WTC11 (cell line): ENCODE results near the gene KXD1. TPM values are rescaled to one million over a fixed set of nuclear protein-coding genes. Genes with fewer than 3 reads are reported as not detected.
A peak's percentile ranks its signal among the peaks of the same experiment; 100 is the strongest.
"Not testable (repeated sequence)": the region's sequence is repeated elsewhere in the genome, so short reads cannot be mapped to it uniquely, and the experiment has no call there.

ENCODE experiments used
- ATAC-seq: fragments of 200-7000 bp; cut with Tn5 transposase; 2 replicates; pipeline ENCODE4 v1.10.0; 2021; ENCODE audit warnings: mild to moderate bottlenecking, moderate library complexity
- CTCF ChIA-PET: fragments of 300-600 bp; sonication (Branson Sonifier 250); formaldehyde crosslinking; loops from one replicate; lab custom pipeline; 2021; ENCODE audit warnings: antibody characterized with exemption; lab: Charles Lee
- POLR2A ChIA-PET: fragments of 350-600 bp; sonication (Branson Sonifier 250); formaldehyde crosslinking; loops from one replicate; lab custom pipeline; 2021; ENCODE audit warnings: antibody characterized with exemption; lab: Charles Lee
- DNase-seq: peaks from one replicate; pipeline ENCODE4 v3.0.0; 2021; ENCODE audit warnings: low spot score
- H3K27ac Mint-ChIP-seq: 2 replicates; pipeline ENCODE4 v1.8.0; 2021; ENCODE audit warnings: mixed read lengths
- H3K27me3 Mint-ChIP-seq: 2 replicates; pipeline ENCODE4 v1.8.0; 2021; ENCODE audit warnings: low read depth, mild to moderate bottlenecking, moderate library complexity, mixed read lengths
- H3K36me3 Mint-ChIP-seq: 2 replicates; pipeline ENCODE4 v1.8.0; 2021; ENCODE audit warnings: mixed read lengths
- H3K4me1 Mint-ChIP-seq: 2 replicates; pipeline ENCODE4 v1.8.0; 2022; ENCODE audit warnings: mixed read lengths
- H3K4me3 Mint-ChIP-seq: 2 replicates; pipeline ENCODE4 v1.8.0; 2021; ENCODE audit warnings: mild to moderate bottlenecking, moderate library complexity, mixed read lengths
- H3K9me3 Mint-ChIP-seq: 2 replicates; pipeline ENCODE4 v1.8.0; 2021; ENCODE audit warnings: mixed read lengths
- ATF6 ChIP-seq: sonication (generic); formaldehyde crosslinking; IDR thresholded peaks from 2 replicates; pipeline ENCODE4 v1.8.1; 2023; ENCODE audit warnings: mild to moderate bottlenecking, missing genetic modification reagents
- CDX4 ChIP-seq: fragments of 250-450 bp; sonication (Bioruptor Pico); IDR thresholded peaks from 2 replicates; pipeline ENCODE4 v1.9.0; 2021; ENCODE audit warnings: moderate library complexity, mild to moderate bottlenecking, inconsistent platforms, borderline replicate concordance
- CREM ChIP-seq: sonication (generic); formaldehyde crosslinking; IDR thresholded peaks from 2 replicates; pipeline ENCODE4 v1.8.1; 2022; ENCODE audit warnings: mild to moderate bottlenecking, missing genetic modification reagents, moderate library complexity
- ETV6 ChIP-seq: sonication (generic); formaldehyde crosslinking; IDR thresholded peaks from 2 replicates; pipeline ENCODE4 v1.8.1; 2022; ENCODE audit warnings: mild to moderate bottlenecking, missing genetic modification reagents
- GABPB1 ChIP-seq: sonication (generic); formaldehyde crosslinking; IDR thresholded peaks from 2 replicates; pipeline ENCODE4 v1.8.1; 2023; ENCODE audit warnings: mild to moderate bottlenecking, missing genetic modification reagents
- JAZF1 ChIP-seq: fragments of 250-450 bp; sonication (Bioruptor Pico); IDR thresholded peaks from 2 replicates; pipeline ENCODE4 v1.9.0; 2021; ENCODE audit warnings: moderate library complexity, mild to moderate bottlenecking, inconsistent platforms
- NFATC4 ChIP-seq: fragments of 250-450 bp; sonication (Bioruptor Pico); IDR thresholded peaks from 2 replicates; pipeline ENCODE4 v1.9.0; 2021; ENCODE audit warnings: mild to moderate bottlenecking
- RORB ChIP-seq: fragments of 250-450 bp; sonication (Bioruptor Pico); IDR thresholded peaks from 2 replicates; pipeline ENCODE4 v1.9.0; 2021; ENCODE audit warnings: mild to moderate bottlenecking
- TP53 ChIP-seq: sonication (generic); formaldehyde crosslinking; IDR thresholded peaks from 2 replicates; pipeline ENCODE4 v1.8.1; 2023; ENCODE audit warnings: mild to moderate bottlenecking, missing genetic modification reagents
- ZBTB21 ChIP-seq: sonication (generic); formaldehyde crosslinking; IDR thresholded peaks from 2 replicates; pipeline ENCODE4 v1.8.1; 2023; ENCODE audit warnings: mild to moderate bottlenecking, missing genetic modification reagents, borderline replicate concordance
- ZBTB43 ChIP-seq: sonication (generic); formaldehyde crosslinking; IDR thresholded peaks from 2 replicates; pipeline ENCODE4 v1.8.1; 2023; ENCODE audit warnings: mild to moderate bottlenecking, missing genetic modification reagents
- ZNF121 ChIP-seq: sonication (generic); formaldehyde crosslinking; IDR thresholded peaks from 2 replicates; pipeline ENCODE4 v1.8.0; 2023; ENCODE audit warnings: missing genetic modification reagents
- ZNF263 ChIP-seq: sonication (generic); formaldehyde crosslinking; IDR thresholded peaks from 2 replicates; pipeline ENCODE4 v1.8.1; 2022; ENCODE audit warnings: low read depth, mild to moderate bottlenecking, moderate library complexity, missing genetic modification reagents
- ZNF425 ChIP-seq: fragments of 250-450 bp; sonication (Bioruptor Pico); conservative IDR thresholded peaks from 2 replicates; pipeline ENCODE4 v1.9.0; 2021; ENCODE audit warnings: mild to moderate bottlenecking
- total RNA-seq: library from RNA; stranded (reverse); gene quantifications from 3 replicates; pipeline ENCODE4 v1.2.3, GENCODE V29; 2021
- TF ChIP-seq, protein P1 (sequence below): sonication (generic); formaldehyde crosslinking; IDR thresholded peaks from 2 replicates; pipeline ENCODE4 v1.8.0; 2023; ENCODE audit warnings: missing genetic modification reagents, mild to moderate bottlenecking, borderline replicate concordance
- TF ChIP-seq, protein P2 (sequence below): sonication (generic); formaldehyde crosslinking; IDR thresholded peaks from 2 replicates; pipeline ENCODE4 v1.8.0; 2022; ENCODE audit warnings: missing genetic modification reagents

The KXD1 gene
- total RNA-seq, 1 experiment from 2014 or later: 136 TPM

DNA sequence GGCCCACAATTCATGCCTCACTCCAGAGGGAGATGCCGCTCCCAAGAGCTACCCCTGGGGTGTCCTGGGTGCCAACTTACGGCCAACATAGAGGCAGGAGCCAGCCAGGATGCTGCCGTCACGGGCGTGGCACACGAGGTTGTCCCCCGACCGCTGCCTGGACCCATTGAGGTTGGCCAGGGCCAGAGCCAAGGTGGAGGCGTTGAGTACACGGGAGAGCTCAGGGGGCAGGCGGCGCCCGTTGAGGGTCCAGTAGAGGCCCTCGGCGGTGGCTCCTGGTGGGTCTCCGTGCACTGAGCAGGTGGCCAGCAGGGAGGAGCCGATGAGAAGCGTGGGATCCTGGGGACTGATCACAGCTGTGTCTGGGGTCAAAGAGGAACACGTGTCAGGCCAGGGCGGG is 41.8 kb downstream of the KXD1 start:
- no peaks in the 10 kb centered on the region for H3K9me3 Mint-ChIP-seq
- no peak overlapping the region for H3K27ac Mint-ChIP-seq
- no peak for ATAC-seq
- peaks cover 44% of the 10 kb centered on the region for H3K4me1 Mint-ChIP-seq
- H3K27me3 Mint-ChIP-seq: peaks cover 53% of the 10 kb centered on the region
- CTCF ChIA-PET: interaction anchor here (1.4 kb wide), 1 partner anchor 10 kb away, joined by 3 read pairs; no protein-coding TSS in a partner anchor
- POLR2A ChIA-PET: no interaction called here
- DNase-seq: no peak
- TF ChIP-seq, protein P1, sequence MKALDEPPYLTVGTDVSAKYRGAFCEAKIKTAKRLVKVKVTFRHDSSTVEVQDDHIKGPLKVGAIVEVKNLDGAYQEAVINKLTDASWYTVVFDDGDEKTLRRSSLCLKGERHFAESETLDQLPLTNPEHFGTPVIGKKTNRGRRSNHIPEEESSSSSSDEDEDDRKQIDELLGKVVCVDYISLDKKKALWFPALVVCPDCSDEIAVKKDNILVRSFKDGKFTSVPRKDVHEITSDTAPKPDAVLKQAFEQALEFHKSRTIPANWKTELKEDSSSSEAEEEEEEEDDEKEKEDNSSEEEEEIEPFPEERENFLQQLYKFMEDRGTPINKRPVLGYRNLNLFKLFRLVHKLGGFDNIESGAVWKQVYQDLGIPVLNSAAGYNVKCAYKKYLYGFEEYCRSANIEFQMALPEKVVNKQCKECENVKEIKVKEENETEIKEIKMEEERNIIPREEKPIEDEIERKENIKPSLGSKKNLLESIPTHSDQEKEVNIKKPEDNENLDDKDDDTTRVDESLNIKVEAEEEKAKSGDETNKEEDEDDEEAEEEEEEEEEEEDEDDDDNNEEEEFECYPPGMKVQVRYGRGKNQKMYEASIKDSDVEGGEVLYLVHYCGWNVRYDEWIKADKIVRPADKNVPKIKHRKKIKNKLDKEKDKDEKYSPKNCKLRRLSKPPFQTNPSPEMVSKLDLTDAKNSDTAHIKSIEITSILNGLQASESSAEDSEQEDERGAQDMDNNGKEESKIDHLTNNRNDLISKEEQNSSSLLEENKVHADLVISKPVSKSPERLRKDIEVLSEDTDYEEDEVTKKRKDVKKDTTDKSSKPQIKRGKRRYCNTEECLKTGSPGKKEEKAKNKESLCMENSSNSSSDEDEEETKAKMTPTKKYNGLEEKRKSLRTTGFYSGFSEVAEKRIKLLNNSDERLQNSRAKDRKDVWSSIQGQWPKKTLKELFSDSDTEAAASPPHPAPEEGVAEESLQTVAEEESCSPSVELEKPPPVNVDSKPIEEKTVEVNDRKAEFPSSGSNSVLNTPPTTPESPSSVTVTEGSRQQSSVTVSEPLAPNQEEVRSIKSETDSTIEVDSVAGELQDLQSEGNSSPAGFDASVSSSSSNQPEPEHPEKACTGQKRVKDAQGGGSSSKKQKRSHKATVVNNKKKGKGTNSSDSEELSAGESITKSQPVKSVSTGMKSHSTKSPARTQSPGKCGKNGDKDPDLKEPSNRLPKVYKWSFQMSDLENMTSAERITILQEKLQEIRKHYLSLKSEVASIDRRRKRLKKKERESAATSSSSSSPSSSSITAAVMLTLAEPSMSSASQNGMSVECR (CRISPR knock-in tag): no peak
- TF ChIP-seq CREM (CRISPR knock-in tag) (no peak), ZBTB43 (CRISPR knock-in tag) (no peak), ZNF121 (CRISPR knock-in tag) (no peak), NFATC4 (CRISPR knock-in tag) (no peak), TP53 (CRISPR knock-in tag) (no peak), ETV6 (CRISPR knock-in tag) (no peak), ZBTB21 (no peak)
- H3K4me3 Mint-ChIP-seq: no peak overlapping the region
- no peaks in the 10 kb centered on the region for H3K36me3 Mint-ChIP-seq

GRCh38 chr19:18600692-18601397 is 43.2 kb downstream of the KXD1 start:
- TF ChIP-seq ZNF121 (CRISPR knock-in tag): 0 out of 2 replicates have a peak, but pooled peaks have one; percentile 43
- CTCF ChIA-PET, H3K36me3 Mint-ChIP-seq, DNase-seq, H3K4me3 Mint-ChIP-seq, POLR2A ChIA-PET, H3K27ac Mint-ChIP-seq, H3K9me3 Mint-ChIP-seq, ATAC-seq: not testable (repeated sequence)
- Mint-ChIP-seq H3K27me3 (peaks cover 66% of the 10 kb centered on the region), H3K4me1 (peaks cover 44% of the 10 kb centered on the region)

GRCh38 chr19:18601875-18602274 is 44.2 kb downstream of the KXD1 start:
- Mint-ChIP-seq H3K4me3 (no peak overlapping the region), H3K27me3 (peaks cover 68% of the 10 kb centered on the region), H3K4me1 (peaks cover 36% of the 10 kb centered on the region), H3K36me3 (no peaks in the 10 kb centered on the region), H3K9me3 (no peaks in the 10 kb centered on the region), H3K27ac (no peak overlapping the region)
- no peak for ATAC-seq
- DNase-seq: no peak
- ChIA-PET POLR2A (no interaction called here), CTCF (no interaction called here)
- TF ChIP-seq JAZF1 (no peak), ATF6 (no peak), ZNF425 (CRISPR knock-in tag) (no peak), RORB (no peak), TP53 (CRISPR knock-in tag) (no peak), ZNF263 (CRISPR knock-in tag) (no peak), CDX4 (no peak), ZNF121 (CRISPR knock-in tag) (no peak), GABPB1 (CRISPR knock-in tag) (no peak)
- TF ChIP-seq, protein P2, sequence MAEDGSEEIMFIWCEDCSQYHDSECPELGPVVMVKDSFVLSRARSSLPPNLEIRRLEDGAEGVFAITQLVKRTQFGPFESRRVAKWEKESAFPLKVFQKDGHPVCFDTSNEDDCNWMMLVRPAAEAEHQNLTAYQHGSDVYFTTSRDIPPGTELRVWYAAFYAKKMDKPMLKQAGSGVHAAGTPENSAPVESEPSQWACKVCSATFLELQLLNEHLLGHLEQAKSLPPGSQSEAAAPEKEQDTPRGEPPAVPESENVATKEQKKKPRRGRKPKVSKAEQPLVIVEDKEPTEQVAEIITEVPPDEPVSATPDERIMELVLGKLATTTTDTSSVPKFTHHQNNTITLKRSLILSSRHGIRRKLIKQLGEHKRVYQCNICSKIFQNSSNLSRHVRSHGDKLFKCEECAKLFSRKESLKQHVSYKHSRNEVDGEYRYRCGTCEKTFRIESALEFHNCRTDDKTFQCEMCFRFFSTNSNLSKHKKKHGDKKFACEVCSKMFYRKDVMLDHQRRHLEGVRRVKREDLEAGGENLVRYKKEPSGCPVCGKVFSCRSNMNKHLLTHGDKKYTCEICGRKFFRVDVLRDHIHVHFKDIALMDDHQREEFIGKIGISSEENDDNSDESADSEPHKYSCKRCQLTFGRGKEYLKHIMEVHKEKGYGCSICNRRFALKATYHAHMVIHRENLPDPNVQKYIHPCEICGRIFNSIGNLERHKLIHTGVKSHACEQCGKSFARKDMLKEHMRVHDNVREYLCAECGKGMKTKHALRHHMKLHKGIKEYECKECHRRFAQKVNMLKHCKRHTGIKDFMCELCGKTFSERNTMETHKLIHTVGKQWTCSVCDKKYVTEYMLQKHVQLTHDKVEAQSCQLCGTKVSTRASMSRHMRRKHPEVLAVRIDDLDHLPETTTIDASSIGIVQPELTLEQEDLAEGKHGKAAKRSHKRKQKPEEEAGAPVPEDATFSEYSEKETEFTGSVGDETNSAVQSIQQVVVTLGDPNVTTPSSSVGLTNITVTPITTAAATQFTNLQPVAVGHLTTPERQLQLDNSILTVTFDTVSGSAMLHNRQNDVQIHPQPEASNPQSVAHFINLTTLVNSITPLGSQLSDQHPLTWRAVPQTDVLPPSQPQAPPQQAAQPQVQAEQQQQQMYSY (CRISPR knock-in tag): no peak
